HG02970 (cell line): ENCODE data around the gene PTPRF.

Experiments
- ATAC-seq: cut with Tn5 transposase; IDR thresholded peaks from one replicate; pipeline ENCODE4 v1.9.1; 2021; ENCODE audit warnings: mild to moderate bottlenecking, moderate library complexity, moderate number of reproducible peaks; ENCODE audit not compliant: unreplicated experiment, low FRiP score

PTPRF gene

DNA sequence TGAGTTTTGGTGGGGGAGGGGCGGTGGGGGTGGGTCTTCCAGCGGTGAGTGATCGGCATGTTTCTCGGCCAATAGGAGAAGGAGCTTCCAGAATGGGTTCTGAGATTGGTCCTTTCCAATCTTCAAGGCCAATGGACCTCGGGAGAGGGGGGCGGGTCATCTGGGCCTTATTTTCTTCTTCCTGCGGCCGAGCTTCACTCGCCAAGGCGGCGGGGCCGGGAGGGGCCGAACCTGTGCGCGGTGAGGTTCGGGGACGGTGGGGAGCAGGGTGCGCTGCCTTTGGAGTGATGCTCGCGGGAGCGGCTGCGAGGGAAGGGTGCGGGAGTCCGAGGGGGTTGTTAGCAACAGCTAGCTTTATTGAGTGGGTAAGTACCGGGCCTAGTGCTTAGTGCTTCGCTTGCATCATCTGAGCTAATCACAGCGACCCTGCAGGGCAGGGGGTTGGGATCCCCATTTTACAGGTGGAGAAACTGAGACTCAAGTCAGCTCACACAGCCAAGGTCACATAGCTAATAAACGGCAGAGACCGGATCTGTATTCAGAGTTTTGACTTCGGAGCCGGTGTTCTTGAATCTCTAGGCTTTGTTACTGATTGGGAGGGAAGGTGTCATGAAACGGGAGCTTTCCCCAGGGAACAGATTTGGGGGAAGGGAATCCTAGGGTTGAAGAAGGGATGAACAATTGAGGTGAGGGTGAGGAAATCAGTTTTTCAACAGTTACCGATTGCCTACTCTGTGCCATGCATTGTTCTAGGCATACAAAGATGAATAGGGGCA lies 119.8 kb downstream of the PTPRF start:
- ATAC-seq: peak; percentile 67

DNA sequence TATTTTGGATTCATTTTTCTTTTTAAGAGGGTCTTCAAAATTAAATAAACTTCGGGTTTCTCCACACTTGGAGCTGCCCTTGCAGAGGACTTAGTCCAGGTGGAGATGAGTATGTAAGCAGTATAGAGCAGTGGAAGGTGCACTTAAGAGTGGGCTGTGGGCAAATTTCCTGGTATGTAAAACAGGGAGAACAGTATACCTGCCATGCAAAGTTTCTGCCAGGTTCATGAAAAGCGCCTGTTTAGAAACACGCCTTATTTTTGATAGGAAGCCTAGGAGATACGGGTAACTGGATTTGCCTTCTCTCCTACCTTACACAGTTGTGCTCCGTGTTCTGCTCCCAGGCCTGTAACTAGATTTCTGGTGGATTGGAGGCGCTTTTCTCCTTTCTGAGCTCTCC lies 120.5 kb downstream of the PTPRF start:
- no peak for ATAC-seq

DNA sequence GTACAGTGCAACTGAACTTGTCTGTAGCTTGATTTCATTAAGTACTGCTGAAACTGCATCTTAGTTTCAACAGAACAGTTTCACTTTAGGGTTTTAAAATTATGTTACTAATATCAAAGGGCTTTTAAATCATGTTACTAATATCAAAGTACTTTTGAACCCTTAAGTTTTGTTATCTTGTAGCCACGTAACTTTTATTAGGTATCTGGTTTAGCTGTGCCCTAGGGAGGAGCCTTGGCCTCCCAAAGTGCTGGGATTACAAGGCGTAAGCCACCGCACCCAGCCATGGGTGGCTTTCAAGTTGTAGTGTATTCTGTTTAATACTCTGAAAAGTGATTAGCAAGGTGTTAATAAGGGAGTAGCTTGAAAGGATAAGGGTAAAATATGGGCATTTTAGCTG lies 121.2 kb downstream of the PTPRF start:
- no peak for ATAC-seq

DNA sequence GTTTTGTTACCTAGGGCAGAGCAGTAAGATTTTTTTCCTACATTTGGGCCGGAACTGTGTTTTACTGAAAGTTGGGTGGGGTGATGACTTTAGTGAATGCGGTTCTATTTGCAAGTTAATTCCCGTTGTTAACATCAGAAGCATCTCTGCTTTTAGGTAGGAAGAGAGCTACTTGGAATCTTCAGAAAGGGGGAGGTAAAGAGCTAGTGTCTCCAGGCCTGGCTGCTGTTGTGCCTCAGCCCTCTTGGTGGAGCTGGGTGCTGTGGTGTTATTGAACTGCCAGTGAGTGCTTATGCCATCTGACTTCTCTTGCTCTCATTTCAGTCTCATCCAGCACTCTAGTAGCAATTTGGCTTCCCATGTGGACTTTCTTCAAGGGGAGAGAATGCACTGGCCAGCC lies 122.7 kb downstream of the PTPRF start:
- ATAC-seq: no peak

DNA sequence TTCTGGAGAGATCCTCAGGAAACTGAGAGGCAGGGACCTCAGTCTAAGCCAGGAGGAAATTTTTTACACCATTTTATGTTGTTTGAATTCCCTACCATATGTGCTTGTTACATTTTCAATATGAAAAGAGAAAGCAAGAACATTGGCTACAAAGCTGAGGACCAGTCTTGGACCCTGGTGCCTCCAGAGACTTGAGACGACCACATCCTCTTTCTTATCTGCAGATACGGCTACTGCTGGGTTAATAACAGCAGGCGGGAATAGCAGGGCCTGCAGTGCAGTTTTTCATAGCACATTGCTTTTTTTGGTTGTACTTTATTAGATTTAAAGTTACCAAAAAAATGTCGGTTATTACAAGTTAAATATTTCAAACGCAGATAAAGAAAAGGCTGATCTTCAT lies 123.2 kb downstream of the PTPRF start:
- no peak for ATAC-seq

DNA sequence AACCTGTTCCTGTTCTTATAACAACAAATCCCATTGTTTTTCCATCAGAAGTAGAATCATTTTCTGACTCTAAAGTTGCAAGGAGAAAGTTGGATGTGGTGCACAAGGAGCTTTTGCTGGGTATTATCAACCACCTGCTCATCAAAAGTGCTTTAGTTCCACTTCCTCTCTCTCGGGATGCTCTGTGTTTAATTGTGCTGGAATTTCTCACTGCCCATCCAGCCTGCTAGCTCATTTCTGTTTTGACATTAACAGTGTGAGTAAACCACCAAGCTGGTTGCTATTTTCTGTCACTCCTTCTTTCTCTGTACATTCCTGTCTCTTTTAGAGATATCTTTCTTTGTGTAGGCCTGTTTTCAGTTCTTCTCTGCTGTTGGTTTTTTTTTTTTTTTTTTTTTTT lies 125.3 kb downstream of the PTPRF start:
- ATAC-seq: no peak

DNA sequence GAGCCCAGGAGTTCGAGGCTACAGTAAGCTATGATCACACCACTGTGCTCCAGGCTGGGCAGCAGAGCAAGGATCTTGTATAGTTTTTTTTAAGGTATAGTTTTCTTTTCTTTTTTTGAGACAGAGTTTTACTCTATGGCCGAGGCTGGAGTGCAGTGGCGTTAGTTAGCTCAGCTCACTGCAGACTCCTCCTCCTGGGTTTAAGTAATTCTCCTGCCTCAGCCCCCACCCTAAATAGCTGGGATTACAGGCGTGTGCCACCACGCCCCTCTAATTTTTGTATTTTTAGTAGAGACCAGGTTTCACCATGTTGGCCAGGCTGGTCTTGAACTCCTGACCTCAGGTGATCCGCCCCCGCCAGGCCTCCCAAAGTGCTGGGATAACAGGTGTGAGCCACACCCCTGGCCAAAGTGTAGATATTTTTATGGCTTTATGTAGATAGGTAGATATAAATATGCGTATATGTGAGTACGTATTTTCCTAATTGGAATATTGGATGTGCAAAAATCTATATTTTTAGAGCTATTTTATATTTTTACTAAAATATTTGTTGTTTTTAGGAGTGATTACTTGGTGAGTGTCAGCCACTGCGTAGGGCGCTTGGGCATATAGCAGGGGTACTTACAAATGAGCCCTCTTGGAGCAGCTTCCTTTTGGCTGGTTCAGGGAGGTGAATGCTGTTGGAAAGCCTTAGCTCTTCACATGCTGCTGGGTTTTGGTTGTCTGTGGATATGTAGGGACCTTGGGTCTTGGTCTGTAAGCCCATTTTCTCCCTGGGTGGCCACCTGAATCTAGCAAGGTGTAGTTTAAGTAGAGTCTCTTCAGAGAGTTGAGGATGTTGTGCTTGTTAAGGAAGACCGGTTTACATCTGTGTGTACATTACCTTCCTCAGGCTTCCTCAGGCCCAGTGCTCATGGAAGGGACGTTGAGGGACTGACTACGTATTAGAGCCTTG lies 128.8 kb downstream of the PTPRF start:
- no peak for ATAC-seq

DNA sequence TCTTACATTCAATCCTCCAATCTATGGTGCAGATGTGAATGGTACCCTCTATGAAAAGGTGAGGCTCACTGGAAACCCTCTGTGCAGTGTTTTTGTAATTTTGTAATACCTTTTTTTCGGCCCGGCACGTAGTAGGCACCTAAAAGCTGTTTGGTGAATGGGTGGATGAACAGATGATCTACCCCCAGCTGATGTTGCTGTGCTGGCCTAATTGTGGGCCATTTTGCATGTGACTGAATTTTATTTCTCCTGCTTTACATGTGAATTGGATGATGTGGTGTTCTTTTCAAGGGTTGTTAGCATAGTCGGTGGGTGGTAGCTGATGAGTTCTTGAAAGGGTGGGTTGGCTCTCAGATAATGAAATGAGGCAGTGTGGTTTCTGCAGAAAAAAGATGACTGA lies 129.7 kb downstream of the PTPRF start:
- ATAC-seq: no peak

DNA sequence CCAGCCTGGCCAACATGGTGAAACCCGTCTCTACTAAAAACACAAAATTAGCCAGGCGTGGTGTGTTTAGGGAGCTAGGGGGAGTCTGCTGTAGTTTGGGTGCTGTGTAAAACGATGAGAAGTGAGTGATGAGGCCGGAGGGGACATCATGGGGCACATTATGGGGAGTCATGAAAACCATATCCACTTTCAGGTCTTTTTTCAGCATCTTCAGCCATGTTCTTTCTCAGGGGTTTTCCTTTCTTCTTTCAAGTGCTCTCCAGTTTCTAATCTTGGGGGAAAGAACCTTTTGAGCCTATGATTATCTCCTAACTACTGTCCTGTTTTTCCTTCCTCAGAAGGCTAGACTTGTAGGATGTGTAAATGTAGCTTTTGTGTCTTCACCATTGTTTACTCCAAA lies 133.7 kb downstream of the PTPRF start:
- ATAC-seq: no peak

DNA sequence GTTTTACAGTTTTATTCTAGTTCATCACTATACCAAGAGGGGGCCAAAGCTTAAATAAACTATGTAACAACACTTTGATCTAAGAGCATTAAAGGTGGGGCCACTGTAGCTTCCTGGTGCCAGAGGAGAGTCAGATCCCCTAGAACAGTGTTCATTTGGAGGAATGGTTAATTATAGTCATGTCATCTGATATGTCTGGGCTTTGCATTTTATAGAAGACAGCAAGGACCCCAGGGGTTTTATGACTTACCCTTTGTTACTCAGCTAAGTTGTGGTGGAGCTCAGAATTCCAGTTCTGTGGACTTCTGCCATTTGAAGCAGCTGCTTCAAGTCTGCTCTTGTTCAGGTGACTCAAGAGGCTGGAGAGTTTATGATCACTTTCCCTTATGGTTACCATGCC lies 135.9 kb downstream of the PTPRF start:
- no peak for ATAC-seq

DNA sequence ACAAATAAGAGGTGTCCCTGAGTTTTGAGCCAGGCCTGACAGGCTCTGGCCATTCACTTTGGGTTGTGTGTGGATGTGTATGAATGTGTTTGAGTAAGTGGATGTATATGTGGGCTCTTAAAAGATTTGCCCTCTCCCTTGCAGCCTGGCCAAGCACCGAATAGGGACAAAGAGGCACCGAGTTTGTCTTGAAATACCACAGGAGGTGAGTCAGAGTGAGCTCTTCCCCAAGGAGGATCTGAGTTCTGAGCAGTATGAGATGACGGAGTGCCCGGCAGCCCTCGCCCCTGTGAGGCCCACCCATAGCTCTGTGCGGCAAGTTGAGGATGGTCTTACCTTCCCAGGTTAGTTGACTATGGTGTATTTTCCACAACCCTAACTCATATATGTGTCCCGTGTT lies 138.3 kb downstream of the PTPRF start:
- ATAC-seq: no peak

DNA sequence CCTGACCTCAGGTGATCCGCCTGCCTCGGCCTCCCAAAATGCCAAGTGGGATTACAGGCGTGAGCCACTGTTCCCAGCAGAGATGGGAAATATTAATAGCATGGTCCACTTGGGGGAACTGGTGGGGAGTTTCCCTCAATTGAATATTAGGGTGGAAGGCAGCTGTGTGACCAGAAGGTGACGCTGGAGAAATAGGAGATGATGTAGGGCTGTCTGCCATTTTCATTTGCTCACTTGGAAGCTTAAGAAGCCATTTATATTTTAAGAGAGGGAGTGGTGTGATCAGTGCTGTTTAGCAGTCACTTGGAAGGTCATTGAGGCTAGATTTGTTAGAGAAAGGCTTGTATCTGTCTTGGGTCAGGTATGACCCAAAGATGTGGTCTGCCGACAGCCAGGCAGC lies 139.2 kb downstream of the PTPRF start:
- no peak for ATAC-seq

DNA sequence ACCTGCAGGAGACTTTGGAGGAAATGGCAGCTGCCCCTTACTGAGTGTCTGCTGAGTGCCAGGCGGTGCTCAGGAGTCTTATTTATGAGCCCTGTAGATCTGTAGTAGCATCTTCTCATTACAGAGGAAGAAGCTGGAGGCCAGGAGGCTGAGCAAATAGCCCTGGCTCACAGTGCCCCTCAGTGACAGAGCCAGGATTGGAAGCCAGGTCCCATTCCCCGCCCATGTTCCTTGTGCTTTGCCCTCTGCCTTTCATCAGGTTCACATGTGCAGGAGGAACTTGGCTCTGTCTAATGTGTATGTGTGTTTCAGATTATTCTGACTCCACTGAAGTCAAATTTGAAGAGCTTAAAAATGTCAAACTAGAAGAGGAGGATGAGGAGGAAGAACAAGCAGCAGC lies 140.5 kb downstream of the PTPRF start:
- no peak for ATAC-seq

DNA sequence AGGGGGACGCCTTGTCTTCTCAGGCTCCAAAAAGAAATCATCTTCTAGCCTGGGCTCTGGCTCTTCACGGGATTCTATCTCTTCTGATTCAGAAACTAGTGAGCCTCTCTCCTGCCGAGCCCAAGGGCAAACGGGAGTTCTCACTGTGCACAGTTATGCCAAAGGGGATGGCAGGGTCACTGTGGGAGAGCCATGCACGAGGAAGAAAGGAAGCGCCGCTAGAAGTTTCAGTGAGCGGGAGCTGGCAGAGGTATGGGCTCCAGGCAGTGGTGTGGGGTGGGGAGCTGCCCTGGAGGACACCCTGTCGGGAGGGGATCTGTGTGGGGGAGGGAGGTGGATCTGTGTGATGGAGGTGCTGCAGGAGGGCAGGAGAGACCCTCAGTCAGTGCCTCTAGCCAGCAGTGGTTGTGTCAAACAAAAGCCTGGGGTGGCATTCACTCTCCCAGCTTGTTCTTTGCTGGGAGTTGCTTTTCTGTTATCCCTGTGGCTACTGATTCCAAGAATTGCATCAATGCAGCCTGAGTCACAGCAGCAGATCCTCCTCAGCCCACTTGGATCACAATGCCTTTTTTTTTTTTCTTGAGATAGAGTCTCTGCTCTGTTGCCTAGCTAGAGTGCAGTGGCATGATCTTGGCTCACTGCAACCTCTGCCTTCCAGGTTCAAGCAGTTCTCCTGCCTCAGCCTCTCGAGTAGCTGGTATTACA lies 141.1 kb downstream of the PTPRF start:
- no peak for ATAC-seq

DNA sequence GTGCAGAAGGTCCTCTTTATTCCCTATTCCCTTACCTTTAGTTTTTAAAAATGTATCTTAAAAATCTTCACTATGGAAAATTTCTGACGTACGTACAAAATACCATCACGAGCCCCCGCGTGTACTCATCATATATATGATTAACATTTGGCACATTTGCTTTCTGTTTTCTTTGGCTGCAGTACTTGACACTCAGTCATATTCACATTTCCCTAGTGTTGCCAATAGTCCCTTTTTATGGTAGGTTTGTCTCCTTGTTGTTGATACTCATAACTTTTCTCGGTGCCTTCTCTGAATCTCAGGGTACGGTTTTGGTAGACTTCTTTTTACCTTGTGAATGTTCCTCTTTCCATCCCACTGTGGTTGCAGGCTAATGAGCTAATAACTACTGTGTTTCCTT lies 142.6 kb downstream of the PTPRF start:
- ATAC-seq: no peak
